HG02970 (cell line): Measurements from ENCODE around the gene SCN8A.
"Not testable (repeated sequence)": the region's sequence is repeated elsewhere in the genome, so short reads cannot be mapped to it uniquely, and the experiment has no call there.

Source experiments
- ATAC-seq: cut with Tn5 transposase; IDR thresholded peaks from one replicate; pipeline ENCODE4 v1.9.1; 2021; ENCODE audit warnings: mild to moderate bottlenecking, moderate library complexity, moderate number of reproducible peaks; ENCODE audit not compliant: unreplicated experiment, low FRiP score

The SCN8A gene

GRCh38 chr12:51753980-51754675 is 163.1 kb downstream of the SCN8A start:
- ATAC-seq: no peak

DNA sequence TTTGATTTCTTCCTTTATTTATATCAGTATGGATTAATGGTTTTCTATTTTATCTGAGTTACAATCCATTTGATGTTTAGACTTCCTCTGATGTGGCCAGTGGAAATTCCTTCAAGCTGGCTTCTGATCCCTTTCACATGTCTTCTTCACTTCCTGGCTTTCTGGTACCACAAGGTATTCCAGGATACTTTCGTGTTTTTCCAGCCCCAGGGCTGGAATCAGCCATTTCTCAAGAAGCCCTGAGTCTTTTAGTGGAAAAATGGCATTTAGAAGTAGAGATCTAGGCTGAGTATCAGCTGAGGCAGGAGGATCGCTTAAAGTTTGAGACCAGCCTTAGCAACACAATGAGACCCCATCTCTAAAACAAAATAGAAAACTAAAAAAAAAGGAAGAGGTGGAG is 164.2 kb downstream of the SCN8A start:
- no peak for ATAC-seq

DNA sequence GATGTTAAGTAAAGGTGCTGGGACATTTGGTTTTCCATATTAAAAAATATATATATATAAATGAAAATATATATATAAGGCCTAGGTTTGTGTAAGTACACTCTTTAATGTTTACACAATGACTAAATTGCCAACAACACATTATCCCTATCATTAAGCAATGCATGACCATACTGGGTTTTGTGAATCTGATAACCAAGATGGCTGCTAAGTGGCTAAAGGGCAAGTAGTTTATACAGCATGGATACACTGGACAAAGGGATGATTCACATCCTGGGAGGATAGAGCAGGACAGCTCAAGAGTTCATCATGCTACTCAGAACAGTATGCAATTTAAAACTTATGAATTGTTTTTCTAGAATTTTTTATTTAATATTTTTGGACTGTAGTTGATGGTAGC is 168.1 kb downstream of the SCN8A start:
- no peak for ATAC-seq

DNA sequence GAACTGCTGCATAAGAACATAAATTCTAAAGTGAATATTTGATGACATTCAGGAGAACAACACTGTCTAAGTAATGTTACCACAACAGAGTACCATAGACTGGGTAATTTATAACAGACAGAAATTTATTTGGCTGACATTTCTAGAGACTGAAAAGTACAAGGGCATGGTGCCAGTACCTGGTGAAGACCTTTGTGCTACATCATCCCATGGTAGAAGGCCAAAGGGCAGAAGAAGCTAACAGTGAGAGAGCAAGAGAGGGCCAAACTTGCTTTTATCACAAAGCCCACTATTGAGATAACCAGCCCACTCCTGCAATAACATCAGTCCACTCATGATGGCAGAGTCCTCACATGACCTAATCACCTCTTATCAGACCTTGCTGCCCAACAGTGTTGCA is 168.7 kb downstream of the SCN8A start:
- no peak for ATAC-seq

DNA sequence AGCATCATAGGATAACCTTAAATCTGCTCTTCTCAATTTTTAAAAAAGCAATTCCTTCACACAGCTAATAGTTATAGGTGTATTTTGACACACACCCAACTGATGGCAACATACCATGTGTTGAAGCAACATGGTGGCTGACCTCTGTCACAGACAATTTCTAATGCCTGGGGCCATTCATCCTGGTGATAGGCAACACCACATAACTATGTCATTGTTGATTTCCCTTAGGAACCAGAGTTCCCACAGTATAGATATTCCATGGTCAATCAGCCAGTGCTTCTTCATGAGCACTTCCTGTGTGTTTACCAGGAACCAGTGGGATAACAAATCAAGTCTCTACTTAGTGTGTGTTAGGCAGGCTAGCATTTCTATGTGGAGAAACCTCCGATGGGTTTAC is 169.2 kb downstream of the SCN8A start:
- ATAC-seq: no peak

- no peak for ATAC-seq
Measured at GRCh38 chr12:51763743-51764142, 172.7 kb downstream of the SCN8A start.

- ATAC-seq: no peak
Measured at GRCh38 chr12:51766067-51766676, 175.1 kb downstream of the SCN8A start.

GRCh38 chr12:51771008-51771407 is 180.0 kb downstream of the SCN8A start:
- ATAC-seq: no peak

- ATAC-seq: no peak
Measured at GRCh38 chr12:51773145-51773869, 182.3 kb downstream of the SCN8A start.

GRCh38 chr12:51774933-51775332 is 183.9 kb downstream of the SCN8A start:
- no peak for ATAC-seq

GRCh38 chr12:51777457-51777856 is 186.4 kb downstream of the SCN8A start:
- ATAC-seq: no peak

DNA sequence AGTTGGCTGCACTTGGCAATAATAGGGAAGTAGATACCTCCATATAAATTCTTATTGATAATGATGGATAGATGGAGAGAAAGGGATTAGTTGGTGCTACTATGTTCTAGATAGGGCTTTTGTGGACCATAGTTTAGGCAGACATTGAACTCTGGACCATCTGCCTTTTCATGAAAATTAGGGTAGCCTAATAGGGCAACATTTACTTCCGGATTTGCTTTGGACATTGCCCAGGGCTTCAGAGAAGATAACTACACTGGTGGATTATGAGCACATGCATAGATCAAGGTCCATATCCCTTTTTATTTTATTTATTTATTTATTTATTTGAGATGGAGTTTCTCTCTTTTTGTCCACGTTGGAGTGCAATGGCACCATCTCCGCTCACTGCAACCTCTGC is 186.9 kb downstream of the SCN8A start:
- ATAC-seq: no peak

GRCh38 chr12:51779876-51780275 is 188.8 kb downstream of the SCN8A start:
- no peak for ATAC-seq

DNA sequence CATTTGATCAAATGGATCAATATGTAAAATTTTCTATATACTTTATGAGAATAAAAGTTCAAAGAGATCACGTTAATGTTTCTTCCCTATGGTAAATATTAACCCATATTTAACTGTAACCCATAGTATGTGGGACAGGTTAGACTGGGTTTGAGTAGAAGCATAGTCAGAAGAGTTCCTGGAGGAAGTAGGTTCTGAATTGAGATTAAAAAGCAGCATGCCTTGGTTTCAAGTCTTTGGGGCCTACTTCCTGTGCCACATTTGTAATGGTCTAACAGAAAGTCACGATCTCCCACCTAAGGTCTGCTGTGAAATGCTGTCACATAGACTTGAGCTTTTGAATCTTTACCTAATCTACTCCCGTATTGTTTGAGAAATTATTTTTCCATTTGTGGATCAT is 193.7 kb downstream of the SCN8A start:
- no peak for ATAC-seq

DNA sequence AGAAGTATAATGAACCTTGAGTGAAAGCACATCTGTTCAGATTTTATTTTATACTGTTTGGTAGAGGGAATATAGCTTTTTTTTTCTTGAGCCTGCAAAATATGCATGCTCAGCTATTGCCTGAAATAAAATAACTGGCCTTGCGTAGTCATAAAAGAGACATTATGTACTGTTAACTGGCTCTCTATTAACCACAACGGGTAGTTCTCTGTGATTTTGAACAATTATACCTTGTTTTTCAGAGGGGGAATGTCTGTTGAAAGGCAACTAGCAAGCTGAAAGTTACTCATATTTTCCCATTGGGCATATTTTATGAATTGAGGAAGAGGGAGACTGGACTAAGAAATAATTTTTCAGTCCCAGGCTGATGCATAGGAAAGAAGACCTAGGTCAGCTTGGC is 194.9 kb downstream of the SCN8A start:
- no peak for ATAC-seq

DNA sequence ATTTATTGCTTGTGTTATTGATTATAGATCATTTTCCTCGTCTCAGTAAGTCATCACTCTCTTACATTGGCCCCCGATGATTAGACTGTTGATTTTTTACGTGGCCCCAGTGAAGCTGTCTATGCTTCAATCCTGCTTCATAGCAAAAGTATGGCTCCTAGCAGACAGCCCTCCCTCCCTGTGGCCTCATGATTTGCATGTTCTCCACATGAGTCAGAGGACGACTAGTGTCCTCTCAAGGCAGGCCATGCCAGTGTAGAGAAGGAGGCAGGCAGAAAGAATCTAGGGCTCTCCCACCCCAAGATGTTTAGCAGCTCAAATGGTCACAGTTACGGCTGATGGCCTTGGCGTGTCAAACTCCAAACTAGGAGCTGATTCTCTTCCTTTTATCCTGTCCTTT is 197.8 kb downstream of the SCN8A start:
- no peak for ATAC-seq

DNA sequence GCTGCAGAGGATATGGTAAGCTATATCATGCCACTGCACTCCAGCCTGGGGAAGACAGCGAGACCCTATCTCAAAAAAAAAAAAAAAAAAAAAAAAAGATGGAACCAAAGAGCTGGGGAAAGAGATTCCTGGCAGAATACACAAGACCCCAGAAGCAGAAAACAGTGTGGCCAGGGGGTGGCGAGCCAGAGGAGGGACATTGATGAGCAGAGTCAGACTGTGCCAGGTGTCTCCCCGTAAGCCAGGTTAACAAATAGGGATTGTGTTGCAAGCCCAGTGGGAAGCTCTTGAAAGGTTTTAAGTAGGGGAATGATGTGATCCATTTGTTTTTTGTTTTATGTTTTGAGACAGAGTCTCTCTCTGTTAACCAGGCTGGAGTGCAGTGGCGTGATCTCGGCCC is 201.4 kb downstream of the SCN8A start:
- ATAC-seq: no peak

DNA sequence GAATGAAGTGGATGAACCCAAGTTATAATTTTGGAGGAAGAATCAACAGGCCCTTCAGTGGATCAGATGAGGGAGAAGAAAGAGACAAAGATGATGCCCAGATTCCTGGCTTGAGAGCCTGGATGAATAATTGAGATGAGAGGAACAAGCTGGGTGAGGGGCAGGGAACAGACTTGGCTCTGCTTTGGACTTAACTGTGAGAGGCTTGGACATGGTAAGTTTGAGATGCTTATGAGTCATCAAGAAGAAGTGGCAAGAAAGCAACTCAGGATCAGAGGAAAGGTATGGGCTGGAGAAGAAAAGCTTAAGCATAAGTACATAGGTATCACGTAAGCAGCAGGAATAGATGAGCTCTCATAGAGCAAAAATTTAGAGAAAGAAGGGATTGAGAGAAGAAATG is 202.2 kb downstream of the SCN8A start:
- ATAC-seq: no peak

DNA sequence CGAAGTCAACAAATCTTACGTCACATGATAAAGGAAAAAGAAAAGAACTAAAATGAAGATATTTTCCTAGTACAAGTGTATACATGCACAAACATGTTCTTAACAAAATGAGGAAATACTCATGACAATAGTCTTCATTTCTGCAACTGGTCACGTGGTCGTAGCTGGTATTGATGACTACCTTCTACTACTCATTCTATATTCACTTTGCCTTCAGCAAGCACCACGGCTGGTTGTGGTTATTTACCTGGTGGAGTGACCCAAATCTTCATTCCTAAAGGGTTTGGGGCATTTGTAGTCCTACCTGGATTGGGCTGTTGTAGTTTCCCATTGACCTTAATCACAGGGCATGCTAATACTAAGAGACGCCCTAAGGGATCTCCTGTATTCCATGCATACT is 206.3 kb downstream of the SCN8A start:
- ATAC-seq: no peak

DNA sequence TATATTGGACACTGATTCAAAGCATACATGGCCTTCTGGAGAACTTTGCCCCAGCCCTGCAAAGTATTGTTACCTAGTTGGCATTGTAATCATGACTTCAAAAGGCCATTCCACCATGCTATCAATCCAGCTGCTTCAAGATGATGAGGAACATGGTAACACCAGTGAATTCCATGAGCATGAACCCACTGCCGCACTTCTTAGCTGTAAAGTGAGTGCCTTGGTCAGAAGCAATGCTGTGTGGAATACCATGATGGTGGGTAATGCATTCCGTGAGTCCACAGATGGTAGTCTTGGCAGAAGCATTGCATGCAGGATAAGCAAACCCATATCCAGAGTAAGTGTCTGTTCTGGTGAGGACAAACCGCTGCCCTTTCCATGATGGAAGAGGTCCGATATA is 207.0 kb downstream of the SCN8A start:
- ATAC-seq: not testable (repeated sequence)

- ATAC-seq: no peak
Measured at GRCh38 chr12:51798501-51798900, 207.5 kb downstream of the SCN8A start.

- ATAC-seq: no peak
Measured at GRCh38 chr12:51801027-51801426, 210.0 kb downstream of the SCN8A start.
